Prostate gland (tissue), 2 donors: ENCODE measurements around the gene PSRC1.

Experiments
- CTCF ChIP-seq, 4 experiments: fragments of 200-600 bp in 2 of 4; fragments of 450-650 bp in 2 of 4; sonication (generic) in 2 of 4; IDR thresholded peaks; 1 replicate in 3 of 4; 2 replicates in 1 of 4; pipeline ENCODE4 v1.5.1; 2016 to 2019; ENCODE audit warnings: antibody characterized with exemption in 4 of 4, mild to moderate bottlenecking in 2 of 4, moderate library complexity in 2 of 4
- POLR2A ChIP-seq: fragments of 450-650 bp; IDR thresholded peaks from one replicate; pipeline ENCODE4 v1.6.1; 2016; ENCODE audit warnings: antibody characterized with exemption, mild to moderate bottlenecking
- POLR2AphosphoS5 ChIP-seq: sonication (generic); formaldehyde crosslinking; IDR thresholded peaks from one replicate; pipeline ENCODE4 v1.6.1; 2017; ENCODE audit warnings: antibody characterized with exemption

DNA sequence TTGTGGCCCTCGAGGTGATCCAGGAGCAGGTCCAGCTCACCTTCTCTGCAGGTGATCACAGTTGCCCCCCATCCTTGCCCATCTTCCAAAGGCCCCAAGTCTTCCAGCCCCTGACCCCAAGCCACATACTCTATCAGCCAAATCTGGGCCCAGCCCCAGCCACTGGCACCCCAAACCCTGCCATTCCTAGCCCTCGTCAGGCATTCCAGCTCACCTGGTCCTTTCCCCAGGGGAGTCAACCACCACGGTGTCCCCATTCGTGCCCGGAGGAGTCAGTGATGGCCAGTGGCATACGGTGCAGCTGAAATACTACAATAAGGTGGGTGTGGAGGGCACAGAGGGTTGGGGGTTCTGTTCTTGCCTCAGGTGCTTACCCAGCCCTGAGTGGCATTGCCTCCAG is 21.4 kb downstream of the PSRC1 start:
- TF ChIP-seq POLR2A, result no peak
- TF ChIP-seq POLR2AphosphoS5, result no peak
- TF ChIP-seq CTCF (IDR thresholded peaks at IDR 0.05), result no peak
